ENCODE results near the gene RFX6.

DNA sequence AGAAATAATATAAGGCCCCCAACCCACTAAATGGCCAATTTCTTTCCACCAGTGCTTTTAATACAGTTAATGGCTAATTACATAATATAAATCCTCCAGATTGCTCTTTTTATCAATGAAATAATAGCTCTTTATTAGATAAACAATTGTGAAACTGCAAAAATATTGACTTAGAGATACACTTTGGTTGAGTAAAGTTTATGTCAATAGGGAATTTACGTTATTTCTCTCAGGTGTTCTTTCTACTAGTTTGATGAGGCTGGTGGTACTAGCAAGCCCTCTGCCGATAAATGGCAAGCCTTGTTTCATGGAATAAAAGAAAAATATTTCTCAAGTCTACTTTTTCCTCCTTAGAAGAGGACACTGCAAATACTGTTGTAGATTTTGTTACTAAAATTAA lies 18.9 kb downstream of the RFX6 start:
- TF ChIP-seq, protein P1, sequence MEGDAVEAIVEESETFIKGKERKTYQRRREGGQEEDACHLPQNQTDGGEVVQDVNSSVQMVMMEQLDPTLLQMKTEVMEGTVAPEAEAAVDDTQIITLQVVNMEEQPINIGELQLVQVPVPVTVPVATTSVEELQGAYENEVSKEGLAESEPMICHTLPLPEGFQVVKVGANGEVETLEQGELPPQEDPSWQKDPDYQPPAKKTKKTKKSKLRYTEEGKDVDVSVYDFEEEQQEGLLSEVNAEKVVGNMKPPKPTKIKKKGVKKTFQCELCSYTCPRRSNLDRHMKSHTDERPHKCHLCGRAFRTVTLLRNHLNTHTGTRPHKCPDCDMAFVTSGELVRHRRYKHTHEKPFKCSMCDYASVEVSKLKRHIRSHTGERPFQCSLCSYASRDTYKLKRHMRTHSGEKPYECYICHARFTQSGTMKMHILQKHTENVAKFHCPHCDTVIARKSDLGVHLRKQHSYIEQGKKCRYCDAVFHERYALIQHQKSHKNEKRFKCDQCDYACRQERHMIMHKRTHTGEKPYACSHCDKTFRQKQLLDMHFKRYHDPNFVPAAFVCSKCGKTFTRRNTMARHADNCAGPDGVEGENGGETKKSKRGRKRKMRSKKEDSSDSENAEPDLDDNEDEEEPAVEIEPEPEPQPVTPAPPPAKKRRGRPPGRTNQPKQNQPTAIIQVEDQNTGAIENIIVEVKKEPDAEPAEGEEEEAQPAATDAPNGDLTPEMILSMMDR (IDR thresholded peaks at IDR 0.05; ENCODE audit: insufficient read depth, low read length, poor library complexity, severe bottlenecking) = no peak
- TF ChIP-seq EZH2phosphoT487 (conservative IDR thresholded peaks at IDR 0.05; ENCODE audit: low read length) = no peak

Measured in SU-DHL-6 (cell line).